Measurements from ENCODE around the gene CDK16.

CDK16 gene

GRCh38 chrX:47209508-47210238 is 8.8 kb upstream of the CDK16 start:
- no peak for DNase-seq

DNA sequence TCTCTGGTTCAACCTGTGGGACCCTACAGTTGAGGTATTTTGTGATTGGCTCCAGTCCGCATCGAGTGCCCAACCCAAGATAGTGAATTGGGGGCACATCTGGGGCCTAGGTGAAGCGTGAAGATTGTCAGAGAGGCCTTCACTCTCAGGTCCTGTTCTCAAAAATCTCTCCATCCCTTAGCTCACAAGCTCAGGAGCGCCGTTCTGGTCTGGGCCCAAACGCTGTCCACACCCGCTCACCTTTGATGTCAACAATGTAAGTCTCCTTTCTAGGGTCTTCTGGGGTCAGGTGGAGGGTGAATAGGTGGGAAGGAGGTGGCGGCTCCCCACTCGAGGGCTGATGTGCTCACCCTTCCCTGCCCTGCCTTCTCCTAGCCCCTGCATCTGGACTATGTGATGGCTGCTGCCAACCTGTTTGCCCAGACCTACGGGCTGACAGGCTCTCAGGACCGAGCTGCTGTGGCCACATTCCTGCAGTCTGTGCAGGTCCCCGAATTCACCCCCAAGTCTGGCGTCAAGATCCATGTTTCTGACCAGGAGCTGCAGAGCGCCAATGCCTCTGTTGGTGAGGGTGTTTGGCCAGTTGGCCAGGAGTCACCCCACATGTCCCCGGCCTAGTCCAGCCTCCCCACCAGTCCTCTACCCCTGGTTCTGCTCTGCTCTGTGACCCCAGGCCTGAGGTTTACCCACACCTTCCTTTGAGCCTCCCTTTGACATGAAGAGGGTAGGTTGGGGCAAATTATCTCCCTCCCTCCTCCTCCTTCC is 7.6 kb upstream of the CDK16 start:
- no peak for DNase-seq

DNA sequence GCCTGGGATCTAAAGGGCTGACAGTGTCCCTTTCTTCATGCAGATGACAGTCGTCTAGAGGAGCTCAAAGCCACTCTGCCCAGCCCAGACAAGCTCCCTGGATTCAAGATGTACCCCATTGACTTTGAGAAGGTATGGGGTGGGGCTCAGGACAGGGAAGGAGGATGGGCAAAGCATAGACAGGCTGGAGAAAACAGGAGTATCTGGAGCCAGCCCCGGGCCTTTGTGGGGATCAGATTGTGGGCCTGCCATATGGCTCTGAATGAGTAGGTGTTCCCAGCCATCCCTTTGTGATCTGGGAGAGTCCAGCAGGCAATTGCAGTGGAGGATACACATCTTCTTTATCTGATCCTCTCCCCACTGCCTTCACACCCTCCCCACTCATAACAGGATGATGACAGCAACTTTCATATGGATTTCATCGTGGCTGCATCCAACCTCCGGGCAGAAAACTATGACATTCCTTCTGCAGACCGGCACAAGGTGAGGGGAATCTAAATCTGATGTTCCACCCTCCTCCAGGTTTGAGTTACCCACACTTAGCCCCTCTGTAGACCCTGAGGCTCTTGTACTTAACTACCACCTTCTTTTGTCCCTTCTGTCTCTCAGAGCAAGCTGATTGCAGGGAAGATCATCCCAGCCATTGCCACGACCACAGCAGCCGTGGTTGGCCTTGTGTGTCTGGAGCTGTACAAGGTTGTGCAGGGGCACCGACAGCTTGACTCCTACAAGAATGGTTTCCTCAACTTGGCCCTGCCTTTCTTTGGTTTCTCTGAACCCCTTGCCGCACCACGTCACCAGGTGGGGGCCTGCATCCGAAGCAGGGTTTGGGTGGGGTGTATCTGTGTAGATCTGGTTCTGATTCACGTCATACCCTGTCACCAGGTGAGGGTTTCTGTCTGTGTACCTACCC is 5.8 kb upstream of the CDK16 start:
- DNase-seq = no peak

GRCh38 chrX:47214435-47215077 is 3.9 kb upstream of the CDK16 start:
- no peak for DNase-seq

GRCh38 chrX:47215291-47215900 is 3.1 kb upstream of the CDK16 start:
- no peak for DNase-seq

DNA sequence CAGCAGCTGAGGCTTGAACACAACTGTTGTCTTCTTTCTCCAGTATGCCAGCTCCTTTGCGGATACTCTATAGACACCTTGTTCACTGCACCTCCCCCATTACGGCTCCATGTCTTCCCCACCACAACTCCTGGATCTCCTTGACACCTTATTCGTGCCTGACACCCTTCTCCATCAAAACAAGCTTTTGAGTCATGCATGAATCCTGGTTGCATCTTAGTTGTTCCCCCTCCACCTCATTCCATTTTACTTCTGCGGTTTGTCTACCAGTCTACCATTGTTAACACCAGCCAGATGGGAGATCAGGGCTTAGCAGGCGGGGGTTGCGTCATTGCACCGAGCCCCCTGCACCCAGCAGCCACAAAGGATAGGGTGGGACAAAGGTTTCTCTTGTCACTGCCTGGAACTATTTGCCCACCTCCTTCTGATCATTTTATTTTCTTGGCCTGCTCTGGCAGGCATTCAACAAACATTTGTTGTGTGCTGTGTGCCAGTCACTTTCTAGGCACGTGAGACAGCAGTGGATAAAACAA is 2.0 kb upstream of the CDK16 start:
- DNase-seq = no peak

DNA sequence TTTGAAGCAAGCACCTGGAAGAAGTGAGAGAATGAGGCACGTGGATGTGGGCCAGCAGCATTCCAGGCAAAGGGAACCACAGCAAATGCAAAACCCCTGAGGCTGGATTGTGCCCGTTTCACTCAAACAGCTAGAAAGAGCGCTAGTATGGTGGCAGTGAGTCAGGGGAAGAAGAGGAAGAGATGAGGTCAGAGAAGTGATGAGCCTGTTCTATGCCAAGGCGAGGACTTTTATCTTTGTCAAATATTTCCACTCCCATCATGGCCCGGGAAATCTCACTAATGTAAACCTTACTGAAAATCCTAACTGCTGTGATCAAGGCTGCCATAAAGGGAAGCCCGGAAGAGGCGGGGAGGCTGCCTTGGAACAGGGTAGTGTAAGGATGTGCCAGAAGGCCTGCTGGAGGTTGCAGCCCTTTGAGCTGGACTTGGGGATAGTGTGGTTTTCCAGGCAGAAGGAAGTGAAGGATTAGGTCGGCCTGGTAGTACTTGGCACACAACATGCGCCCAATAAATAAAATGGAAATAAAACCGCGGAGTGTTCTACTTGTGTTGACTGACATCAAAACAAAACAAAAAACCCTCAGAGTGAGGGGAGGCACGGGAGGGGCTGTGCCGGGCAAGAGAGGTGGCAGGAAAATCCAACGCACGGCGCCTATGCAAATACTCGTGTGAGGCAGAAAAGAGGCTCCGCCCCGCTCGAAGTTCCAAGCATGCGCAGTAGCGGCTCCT is 1.2 kb upstream of the CDK16 start:
- no peak for DNase-seq

GRCh38 chrX:47217852-47218279 is 615 bp upstream of the CDK16 start:
- peak; percentile 92 for DNase-seq

DNA sequence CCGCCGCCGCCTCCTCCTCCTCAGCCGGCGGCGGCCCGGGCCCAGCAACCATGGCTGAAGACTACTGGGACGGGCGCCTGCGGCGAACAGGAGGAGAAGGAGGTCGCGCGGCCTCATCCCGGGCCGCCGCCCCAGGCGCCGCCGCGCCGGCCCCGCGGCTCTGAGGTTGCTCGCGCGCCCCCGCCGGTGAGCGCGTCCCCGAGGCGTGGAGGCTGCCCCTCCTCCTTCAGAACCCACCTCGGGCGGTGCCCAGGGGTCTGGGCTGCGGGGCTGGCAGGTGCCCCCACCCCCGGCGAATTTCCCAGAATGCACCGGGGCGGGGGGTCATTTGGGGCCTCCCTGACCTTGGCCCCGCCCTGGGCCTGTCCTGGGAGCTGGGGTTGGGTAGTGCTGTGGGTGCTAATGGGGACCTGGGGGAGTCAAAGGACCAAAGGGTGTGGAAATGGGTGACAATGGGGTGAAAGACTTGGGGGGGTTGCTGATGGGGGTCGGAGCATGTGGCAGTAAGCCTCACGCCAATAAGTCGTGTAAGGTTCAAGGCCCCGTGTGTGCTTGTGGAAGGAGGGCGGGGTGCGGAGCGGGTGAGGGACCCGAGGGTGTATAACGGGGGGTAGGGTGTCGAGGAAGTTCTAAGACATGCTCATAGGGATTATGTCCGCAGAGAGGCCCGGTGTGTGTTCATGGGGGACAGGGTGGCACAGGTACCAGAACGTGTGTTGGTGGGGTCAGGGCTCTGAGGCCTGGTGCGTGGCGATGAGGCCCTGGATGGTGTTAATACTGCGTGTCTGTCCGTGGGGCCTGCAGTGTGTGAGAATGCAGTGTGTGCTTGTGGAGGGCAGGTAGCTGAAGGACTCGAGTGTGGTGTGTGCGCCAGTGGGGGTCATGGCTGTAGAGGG is 687 bp downstream of the CDK16 start:
- DNase-seq = peak; percentile 56 to 64

- no peak for DNase-seq
Observed at GRCh38 chrX:47221756-47222155, 3.3 kb downstream of the CDK16 start.

DNA sequence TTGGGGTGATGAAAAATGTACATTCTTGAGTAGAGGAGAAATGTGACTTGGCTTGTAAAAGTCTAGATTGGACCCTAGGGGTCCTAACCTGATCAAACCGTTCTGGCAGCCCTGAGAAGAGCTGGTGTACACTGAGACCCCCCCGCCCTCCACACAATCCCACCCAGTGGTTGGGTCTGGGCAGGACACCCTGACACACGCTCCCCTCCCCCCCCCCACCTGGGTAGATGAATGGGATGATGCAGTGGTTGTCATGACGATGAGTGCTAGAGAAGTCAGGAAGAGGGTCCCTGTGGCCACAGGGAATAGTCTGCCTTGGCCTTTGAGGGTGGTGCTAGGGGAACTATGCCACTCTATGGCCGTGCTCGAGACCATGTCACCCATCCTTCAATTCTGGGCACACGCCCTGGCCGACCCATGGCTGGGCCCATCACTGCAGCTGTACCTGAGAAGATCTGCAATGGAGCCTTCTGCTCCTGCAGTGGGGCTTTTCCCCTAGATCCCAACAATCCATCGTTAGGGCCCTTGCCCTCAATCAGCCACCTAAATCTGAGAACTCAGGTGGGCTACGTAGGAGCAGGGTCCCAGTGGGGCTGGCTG is 4.4 kb downstream of the CDK16 start:
- no peak for DNase-seq

GRCh38 chrX:47223476-47224250 is 5.2 kb downstream of the CDK16 start:
- DNase-seq = no peak

DNA sequence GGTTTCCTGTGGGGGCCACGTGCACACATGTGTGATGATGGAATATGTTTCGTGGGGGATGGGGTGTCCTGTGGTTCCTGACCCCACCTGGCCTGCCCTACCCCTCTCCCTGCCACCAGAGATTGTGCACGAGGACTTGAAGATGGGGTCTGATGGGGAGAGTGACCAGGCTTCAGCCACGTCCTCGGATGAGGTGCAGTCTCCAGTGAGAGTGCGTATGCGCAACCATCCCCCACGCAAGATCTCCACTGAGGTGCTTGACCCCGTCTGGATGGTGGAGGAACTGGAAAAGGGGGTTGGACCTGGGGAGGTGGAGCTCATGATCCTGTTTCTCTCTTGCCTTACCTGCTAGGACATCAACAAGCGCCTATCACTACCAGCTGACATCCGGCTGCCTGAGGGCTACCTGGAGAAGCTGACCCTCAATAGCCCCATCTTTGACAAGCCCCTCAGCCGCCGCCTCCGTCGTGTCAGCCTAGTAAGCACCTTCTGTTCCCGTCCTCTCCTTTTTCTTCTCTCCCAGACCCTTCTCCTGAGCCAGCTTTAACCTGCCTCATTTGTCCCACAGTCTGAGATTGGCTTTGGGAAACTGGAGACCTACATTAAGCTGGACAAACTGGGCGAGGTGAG is 5.9 kb downstream of the CDK16 start:
- no peak for DNase-seq

GRCh38 chrX:47224896-47225290 is 6.4 kb downstream of the CDK16 start:
- no peak for DNase-seq

GRCh38 chrX:47226071-47226470 is 7.6 kb downstream of the CDK16 start:
- DNase-seq = no peak

DNA sequence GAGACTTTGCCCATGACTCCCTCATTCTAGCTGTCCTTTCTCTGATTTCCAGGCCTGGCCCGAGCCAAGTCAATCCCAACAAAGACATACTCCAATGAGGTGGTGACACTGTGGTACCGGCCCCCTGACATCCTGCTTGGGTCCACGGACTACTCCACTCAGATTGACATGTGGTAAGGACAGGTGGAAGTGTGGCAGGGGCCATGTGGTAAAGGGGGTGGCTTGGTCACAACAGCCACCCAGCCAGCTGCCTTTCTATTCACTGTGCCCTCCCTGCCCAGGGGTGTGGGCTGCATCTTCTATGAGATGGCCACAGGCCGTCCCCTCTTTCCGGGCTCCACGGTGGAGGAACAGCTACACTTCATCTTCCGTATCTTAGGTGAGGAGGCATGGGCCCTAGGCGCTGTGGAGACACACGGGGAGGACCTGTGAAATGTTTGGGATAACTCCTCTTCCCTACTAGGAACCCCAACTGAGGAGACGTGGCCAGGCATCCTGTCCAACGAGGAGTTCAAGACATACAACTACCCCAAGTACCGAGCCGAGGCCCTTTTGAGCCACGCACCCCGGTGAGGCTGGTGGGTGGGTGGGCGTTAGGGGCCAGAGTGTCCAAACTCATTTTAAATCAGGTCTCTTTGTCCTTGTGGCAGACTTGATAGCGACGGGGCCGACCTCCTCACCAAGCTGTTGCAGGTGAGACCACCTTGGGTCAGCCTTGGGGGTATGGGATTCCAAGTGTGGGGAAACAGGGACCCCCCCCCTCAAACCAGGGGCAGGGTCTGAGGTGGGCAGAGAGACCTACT is 8.3 kb downstream of the CDK16 start:
- DNase-seq = no peak

GRCh38 chrX:47227334-47227583 is 8.8 kb downstream of the CDK16 start:
- no peak for DNase-seq
